Sigmoid colon (tissue), 4 donors: Measurements from ENCODE around the gene ALAS2.

ENCODE experiments used
- EP300 ChIP-seq, 4 donors: sonication (generic); formaldehyde crosslinking; IDR thresholded peaks; one replicate each; pipeline ENCODE4 v1.6.1; 2017; ENCODE audit warnings: antibody characterized with exemption in 4 of 4
- POLR2A ChIP-seq, 2 donors: fragments of 450-650 bp; IDR thresholded peaks; one replicate each; pipeline ENCODE4 v1.6.1; 2016; ENCODE audit warnings: antibody characterized with exemption in 2 of 2, mild to moderate bottlenecking in 2 of 2, moderate library complexity in 2 of 2
- POLR2AphosphoS5 ChIP-seq, 4 donors: sonication (generic); formaldehyde crosslinking; IDR thresholded peaks; one replicate each; pipeline ENCODE4 v1.6.1; 2017; ENCODE audit warnings: antibody characterized with exemption in 4 of 4
- TF ChIP-seq, protein P1 (sequence below), 4 experiments: fragments of 450-650 bp in 3 of 4; fragments of 200-600 bp in 1 of 4; IDR thresholded peaks; one replicate each; pipeline ENCODE4 v1.5.1; 2016 to 2019; ENCODE audit warnings: antibody characterized with exemption in 4 of 4, mild to moderate bottlenecking in 3 of 4, moderate library complexity in 2 of 4

GRCh38 chrX:54994099-54994498, 36.7 kb downstream of the ALAS2 start, which contains the start of gene PFKFB1:
- TF ChIP-seq, protein P1, sequence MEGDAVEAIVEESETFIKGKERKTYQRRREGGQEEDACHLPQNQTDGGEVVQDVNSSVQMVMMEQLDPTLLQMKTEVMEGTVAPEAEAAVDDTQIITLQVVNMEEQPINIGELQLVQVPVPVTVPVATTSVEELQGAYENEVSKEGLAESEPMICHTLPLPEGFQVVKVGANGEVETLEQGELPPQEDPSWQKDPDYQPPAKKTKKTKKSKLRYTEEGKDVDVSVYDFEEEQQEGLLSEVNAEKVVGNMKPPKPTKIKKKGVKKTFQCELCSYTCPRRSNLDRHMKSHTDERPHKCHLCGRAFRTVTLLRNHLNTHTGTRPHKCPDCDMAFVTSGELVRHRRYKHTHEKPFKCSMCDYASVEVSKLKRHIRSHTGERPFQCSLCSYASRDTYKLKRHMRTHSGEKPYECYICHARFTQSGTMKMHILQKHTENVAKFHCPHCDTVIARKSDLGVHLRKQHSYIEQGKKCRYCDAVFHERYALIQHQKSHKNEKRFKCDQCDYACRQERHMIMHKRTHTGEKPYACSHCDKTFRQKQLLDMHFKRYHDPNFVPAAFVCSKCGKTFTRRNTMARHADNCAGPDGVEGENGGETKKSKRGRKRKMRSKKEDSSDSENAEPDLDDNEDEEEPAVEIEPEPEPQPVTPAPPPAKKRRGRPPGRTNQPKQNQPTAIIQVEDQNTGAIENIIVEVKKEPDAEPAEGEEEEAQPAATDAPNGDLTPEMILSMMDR (IDR thresholded peaks at IDR 0.05), result no peak
- TF ChIP-seq POLR2A (IDR thresholded peaks at IDR 0.05) (no peak), EP300 (IDR thresholded peaks at IDR 0.05) (no peak), POLR2AphosphoS5 (IDR thresholded peaks at IDR 0.05) (no peak)
